ENCODE measurements around the gene SH3BP1.

SH3BP1 gene

DNA sequence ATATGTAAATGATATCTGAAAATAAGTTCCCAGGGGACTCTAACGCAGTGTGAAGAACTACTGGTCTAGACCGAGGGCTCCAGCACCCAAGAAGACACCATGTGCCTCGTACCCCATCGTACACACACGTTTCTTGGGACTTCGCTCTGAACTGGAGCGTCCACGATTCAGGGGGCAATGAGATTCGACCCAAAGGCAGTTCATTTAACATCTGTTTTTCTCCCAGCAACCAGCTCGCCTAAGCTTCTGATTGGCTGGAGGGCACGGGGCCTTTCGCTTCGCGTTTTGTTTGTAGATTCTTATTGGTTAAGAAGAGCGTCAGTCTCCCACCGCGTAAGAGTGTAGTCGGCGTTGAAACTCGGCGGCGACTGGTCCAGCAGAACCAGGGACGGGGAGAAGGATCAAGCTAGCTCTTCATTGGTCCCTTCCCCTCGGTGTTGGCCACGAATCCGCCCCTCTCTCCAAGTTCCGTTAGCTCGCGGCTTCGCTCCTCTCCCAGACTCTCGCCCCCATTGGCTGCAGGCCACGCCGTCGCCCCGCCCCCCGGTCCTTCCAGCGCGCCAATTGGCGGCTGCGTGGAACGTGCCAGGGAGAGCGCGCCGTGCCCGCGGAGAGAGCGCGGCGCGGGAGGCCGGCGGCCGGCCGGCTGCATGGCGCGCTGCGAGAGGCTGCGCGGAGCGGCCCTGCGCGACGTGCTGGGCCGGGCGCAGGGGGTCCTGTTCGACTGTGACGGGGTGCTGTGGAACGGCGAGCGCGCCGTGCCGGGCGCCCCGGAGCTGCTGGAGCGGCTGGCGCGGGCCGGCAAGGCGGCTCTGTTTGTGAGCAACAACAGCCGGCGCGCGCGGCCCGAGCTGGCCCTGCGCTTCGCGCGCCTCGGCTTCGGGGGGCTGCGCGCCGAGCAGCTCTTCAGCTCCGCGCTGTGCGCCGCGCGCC is 18.9 kb downstream of the SH3BP1 start, which contains the start of gene PDXP:
TSS of gene PDXP (plus strand) at position 591 of the 933 bp plus-strand sequence. CDS start at position 651, 60 bp downstream.
- peak; percentile 98 for DNase-seq (ENCODE audit: low read depth, low spot score)

DNA sequence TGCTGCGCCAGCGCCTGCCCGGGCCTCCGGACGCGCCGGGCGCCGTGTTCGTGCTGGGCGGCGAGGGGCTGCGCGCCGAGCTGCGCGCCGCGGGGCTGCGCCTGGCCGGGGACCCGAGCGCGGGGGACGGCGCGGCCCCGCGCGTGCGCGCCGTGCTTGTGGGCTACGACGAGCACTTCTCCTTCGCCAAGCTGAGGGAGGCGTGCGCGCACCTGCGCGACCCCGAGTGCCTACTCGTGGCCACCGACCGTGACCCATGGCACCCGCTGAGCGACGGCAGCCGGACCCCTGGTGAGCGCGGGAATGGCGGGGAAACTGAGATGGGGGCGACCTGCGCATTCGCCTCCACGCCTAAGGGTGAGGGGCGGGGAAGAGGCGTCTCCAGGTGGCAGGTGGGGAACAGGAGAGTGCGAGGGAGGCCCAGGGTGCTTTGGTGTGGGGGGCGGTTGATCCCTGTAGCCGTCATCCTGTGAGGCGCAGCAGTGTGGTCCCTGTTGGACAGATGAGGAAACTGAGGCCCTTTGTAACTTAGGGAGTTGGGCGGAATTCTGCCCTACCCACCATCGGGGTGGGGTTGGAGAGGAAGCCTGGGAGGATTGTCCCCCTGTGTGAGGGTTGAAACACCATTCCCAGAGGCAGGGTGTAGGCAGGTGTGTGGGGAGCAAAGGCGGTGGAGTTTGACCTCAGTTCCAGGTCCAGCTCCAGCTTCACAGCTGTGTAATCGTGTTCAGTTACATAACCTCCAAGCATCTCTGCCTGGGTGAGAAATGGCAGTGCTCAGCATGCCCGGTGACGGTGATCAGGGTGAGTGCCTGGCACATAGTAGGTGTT is 19.8 kb downstream of the SH3BP1 start:
- no peak for DNase-seq (ENCODE audit: low read depth, low spot score)

DNA sequence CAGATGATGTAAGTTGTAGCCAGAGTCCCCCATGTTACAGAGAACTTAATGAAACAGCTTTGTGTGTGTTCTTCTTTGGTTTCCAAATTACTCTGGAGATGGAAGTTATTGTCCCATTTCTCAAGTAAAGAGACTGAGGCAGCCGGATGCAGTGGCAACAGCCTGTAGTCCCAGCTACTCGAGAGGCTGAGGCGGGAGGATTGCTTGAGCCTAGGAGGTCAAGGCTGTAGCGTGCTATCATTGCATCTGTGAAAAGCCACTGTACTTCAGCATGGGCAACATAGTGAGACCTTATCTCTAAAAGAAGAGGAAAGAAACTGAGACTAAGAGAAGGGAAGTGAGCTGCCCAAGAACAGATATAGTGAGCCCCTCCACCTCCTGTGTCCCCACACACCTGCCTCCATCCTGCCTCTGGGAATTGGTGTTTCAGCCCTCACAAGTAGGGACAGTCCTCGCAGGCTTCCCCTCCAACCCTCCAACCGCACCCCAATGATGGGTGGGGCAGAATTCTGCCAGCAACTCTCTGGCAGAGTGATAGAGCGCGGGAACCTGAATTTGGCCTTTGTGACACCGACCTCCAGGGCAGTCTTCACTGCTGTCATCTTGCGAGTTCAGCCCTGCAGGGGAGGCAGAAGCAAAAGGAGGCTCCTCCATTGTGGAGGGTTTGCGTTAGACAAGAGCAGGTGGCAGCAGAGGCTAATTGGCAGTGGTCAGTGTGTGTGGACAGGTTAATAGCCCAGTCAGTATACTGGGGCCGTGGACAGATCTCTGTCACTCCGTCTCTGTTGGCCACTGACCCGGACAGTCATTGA is 20.6 kb downstream of the SH3BP1 start:
- DNase-seq (ENCODE audit: low read depth, low spot score): no peak

DNA sequence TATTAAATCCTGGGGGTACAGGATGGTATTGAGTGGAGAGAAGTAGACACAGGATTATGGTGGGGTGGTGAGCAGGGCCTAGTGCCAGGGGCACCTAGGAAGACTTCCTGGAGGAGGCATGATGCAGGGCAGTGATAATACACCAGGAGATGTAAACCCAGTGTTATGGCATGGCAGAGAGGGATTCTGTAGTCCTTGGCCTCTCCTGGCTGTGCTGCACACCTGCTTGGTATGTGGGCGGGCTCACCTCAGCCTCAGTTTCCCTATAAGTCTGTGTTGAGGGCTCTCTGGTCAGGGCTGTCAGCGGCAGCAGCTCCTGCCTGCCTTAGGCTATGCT is 21.2 kb downstream of the SH3BP1 start:
- no peak for DNase-seq (ENCODE audit: low read depth, low spot score)

DNA sequence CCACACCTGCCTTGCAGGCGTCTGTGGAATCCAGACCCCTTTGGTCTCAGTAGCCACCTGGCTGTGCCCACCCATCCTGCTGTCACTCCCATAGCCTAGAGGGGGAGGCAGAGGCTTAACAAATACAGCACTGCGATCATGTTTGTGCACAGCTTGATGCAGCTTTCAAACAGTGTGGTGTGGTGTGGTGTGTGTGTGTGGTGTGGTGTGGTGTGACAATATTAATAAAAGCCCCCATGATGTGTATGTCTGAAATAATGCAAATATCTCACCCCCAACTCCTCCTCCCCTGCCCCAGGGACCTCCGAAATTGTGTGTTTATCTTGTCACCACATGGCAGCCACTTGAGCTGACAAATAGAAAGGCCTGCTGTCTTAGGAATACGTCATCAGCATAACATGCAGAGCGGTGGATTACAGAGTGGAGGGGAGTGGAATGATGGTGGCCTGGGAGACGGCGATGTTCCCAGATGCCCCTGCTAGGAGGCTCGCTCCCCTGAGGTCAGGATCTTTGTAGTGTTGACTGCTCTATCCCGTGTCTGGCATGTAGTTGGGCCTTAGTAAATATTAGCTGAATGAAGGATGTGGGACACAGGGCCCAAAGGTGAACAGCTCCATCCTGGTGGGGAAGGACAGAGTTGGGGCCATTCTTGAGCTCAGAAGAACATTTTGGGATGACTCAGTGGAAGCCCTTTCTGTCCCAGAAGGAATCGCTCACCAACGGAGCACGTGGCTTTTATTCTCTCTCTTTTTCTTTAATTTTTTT is 21.9 kb downstream of the SH3BP1 start:
- no peak for DNase-seq (ENCODE audit: low read depth, low spot score)

DNA sequence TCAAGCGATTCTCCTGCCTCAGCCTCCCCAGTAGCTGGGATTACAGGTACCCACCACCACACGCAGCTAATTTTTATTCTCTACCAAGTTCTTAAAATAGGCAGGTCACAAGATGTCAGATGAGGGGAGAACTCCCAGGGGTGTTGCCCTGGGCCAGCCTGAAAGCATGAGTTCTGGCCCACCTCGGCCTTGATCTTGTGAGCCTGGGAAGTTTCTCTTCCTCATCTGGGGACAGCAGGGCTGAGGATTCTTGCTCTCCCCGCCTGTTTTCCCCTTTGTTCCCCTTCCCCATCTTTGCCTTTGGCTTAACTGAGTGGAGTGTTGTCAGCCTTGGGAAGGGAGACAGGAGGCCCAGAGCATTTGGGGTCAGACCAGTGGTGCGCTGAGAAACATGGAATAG is 22.6 kb downstream of the SH3BP1 start:
- no peak for DNase-seq (ENCODE audit: low read depth, low spot score)

DNA sequence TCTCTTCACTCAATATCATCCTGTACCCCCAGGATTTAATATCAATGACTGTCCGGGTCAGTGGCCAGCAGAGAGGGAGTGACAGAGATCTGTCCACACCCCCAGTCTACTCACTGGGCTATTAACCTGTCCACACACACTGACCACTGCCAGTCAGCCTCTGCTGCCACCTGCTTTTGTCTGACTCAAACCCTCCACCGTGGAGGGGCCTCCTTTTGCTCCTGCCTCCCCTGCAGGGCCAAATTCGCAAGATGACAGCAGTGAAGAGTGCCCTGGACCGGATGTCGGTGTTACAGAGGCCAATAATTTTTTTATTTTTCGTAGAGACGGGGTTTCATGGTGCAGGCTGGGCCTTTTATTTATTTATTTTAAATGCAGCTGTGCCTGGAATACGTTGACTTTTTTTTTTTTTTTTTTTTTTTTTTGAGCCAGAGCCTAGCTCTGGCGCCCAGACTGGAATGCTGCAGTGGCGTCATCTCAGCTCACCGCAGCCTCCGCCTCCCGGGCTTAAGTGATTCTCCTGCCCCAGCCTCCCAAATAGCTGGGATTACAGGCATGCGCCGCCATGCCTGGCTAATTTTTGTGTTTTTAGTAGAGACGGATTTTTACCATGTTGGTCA is 24.2 kb downstream of the SH3BP1 start:
- no peak for DNase-seq (ENCODE audit: low read depth, low spot score)

DNA sequence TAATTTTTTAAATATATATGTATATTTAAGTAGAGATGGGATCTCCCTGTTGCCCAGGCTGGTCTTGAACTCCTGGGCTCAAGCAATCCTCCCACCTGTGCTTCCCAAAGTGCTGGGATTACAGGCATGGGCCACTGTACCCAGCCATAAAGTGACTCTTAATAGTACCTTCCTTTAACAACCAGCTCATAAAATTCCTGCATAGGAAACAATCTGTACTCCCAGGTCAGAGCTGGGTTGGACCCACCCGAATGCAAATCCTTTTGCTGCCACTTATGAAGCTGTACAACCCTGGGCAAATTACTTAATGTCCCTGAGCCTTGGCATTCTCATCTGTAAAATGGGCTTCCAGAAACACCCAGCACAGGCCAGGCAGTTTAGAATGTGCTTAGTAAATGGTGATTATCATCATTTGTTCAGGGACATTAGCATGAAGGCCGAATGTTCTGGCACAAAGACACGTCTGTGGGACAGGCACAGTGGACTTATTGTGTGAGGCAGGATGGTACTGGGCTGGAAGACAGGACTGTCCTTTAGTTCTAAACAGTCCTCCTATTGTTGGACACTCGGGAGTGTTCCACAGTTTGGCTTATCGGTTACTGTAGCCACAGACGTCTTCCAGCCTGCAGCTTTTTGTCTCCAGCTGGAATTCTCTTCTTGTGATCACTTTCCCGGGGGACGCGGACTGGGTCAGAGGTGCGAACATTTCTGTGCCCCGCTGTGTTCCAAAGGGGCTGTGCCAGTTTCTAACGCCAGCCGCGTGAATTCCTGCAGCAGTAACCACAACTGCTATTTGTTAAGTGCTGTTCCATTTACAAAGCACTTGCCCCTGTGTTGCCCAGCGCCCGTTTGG is 25.0 kb downstream of the SH3BP1 start:
- DNase-seq (ENCODE audit: low read depth, low spot score): no peak

DNA sequence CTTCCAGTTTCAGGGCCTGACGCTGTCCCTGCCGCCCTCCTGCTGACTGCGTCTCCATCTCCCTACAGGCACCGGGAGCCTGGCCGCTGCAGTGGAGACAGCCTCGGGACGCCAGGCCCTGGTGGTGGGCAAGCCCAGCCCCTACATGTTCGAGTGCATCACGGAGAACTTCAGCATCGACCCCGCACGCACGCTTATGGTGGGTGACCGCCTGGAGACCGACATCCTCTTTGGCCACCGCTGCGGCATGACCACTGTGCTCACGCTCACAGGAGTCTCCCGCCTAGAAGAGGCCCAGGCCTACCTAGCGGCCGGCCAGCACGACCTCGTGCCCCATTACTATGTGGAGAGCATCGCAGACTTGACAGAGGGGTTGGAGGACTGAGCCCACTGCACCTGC is 26.0 kb downstream of the SH3BP1 start:
- DNase-seq (ENCODE audit: low read depth, low spot score): no peak

DNA sequence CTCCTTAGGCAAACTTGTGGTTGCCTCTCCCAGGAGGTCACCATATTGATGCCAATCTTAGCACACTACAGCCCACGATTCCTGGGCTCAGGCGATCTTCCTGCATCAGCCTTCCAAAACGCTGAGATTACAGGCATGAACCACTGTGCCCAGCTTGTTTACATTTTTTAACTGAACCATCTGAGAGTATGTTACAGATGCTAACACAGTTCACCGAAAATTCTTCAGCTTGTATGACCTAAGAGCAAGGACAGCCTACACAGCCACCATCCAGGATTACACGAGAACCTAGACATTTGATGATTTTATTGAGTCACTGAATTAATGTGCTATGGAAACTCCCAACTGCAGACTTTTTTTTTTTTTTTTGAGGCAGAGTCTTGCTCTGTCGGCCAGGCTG is 30.1 kb downstream of the SH3BP1 start:
- no peak for DNase-seq (ENCODE audit: low read depth, low spot score)

DNA sequence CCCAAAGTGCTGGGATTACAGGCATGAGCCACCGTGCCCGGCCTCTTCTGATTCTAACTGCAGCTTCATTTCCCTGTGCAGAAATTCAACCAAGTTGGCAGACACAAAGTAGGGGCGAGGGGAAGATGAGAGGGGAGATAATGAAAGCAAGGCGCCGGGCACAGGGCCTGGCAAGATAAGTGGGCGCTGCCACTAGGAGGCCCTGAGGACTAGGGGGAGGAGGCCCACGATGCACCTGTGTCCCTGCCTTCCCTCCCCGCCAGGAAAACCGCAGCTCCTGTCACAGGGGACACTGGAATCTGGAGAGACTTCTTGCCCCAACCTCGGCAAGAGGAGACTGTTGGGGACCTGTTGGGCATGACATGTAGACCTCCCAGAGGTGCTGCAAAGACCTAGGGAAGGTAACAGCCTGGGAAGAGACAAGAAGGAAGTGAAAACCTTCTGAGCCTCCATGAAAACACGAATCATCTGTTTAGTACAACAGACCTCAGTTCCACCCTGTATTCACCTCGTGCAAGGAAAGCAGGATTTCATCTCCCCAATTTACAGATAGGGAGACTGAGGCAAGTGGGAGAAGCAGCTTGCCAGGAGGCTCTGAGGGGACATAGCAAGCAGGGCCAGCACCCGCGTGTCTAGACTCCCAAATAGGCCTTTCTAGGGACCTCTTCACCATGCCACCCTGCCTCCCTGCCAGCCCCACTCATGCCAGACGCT is 32.9 kb downstream of the SH3BP1 start:
- no peak for DNase-seq (ENCODE audit: low read depth, low spot score)

DNA sequence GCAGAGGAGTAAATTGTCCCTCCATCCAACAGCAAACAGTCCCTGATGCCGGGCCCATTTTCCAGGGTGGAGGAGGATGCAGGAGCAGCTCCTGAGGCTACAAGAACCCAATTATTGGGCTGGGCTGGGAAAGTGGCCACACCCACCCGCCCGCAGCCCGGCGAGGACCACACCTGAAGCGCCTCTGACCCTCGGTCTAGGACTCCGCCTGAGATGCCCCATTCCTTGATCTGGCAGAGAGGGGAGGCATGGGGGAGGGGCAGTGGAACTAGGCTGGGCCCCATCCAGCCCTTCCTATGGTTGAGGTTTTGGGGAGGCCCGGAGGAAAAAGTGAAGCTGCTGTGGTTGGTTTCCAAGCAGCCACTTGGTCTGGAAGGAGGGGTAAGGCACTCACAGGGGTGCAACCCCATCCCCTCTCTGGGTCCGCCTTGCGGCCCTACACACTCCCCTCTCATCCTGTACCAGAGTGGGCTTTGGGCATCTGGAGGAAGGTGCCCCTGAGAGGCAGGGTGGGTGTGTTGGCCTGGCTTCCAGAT is 33.5 kb downstream of the SH3BP1 start:
- DNase-seq (ENCODE audit: low read depth, low spot score): no peak

DNA sequence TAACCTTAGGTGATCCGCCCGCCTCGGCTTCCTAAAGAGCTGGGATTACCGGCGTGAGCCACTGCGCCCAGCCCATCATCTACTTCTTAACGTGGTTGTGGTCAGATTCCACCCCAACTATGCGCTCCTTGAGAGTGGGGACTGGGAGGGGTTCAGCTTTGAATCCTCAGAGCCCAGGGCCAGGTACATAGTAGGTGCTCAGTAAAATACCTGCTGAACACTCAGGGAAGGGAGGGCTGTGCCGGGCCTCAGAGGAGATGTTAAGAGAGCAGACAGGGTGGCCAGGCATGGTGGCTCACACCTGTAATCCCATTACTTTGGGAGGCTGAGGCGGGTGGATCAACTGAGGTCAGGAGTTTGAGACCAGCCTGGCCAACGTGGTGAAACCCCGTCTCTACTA is 34.8 kb downstream of the SH3BP1 start:
- DNase-seq (ENCODE audit: low read depth, low spot score): no peak

DNA sequence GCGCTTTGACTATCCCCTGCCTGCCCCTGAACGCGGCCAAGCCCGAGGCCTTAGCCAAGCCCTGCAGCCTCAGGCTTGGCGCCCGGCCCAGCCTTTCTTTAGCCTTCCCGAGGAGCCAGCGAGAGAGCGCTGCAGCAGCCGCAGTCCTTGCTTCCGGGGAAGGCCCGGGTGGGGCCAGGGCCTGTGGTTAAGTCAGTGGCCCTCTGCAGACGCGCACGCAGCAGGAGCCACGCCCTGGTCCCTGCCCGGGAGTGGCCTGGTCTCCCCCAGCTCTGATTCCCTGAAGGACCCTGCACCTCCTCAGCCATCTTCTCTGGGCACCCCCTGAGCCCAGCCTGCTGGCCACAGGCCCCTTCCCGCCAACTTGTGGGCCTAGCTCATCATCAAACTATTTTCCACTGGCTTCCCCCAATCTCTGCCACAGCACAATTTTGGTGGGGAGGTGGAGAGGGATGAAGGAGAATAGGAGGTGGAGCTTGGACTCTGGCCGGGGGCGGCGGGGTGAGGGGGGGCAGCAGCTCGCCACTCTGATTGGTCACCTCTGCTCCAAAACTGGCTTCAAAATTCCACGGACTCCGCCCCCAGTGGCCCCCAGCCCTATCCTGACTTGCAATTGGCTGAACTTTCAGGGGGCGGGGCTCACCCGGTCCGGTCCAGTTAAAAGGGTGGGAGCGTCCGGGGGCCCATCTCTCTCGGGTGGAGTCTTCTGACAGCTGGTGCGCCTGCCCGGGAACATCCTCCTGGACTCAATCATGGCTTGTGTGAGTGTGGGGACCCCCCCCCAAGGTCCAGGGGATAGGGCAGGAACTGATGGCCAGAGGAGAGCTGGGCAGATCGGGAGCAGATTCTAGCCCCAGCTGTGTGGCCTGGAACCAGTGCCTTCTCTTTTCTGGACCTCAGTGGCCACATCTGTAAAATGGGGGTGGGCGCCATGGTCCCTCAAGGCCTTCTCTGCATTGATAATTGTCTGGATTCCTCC is 35.8 kb downstream of the SH3BP1 start, which contains the start of gene LGALS1:
TSS of gene LGALS1 (plus strand) at position 686 of the 979 bp plus-strand sequence. CDS start at position 753, 67 bp downstream.
- DNase-seq (ENCODE audit: low read depth, low spot score): no peak

DNA sequence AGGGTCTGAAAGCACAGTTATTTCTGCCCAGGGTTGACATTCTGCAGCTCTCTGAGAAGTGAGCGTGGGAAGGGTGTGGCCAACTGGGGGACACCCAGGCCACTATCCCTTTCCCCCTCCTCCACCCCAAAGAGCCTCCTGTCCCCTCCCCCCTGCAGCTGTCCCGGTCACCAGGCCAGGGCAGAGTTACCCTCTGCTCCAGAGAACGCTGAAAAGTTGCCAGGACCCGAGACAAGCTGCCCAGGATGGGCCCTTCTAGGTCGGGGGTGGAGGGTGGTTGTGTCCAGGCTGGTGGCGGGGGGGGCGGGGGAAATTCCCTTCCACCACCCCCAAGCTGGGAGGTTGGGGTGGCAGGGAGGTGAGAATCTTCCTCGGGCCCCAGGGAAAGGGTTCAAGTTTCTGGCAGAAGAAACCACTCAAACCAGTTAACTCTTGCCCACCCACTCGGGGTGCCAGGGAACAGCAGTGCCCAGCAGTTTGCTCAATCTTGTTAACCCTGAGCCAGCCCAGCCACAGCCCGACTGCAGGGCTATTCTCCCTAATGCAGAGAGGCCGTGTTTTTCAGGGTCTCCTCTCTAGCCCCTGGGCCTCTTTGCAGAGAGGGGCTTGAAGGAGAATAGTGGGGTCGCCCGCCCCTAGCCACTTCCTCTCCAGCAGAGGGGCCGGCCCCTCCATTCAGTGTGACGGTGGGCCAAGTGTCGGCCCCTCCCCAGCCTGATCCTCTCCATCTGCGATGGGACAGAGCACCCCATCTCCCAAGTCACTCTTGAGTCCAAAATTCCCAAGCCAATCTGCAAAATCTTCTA is 36.7 kb downstream of the SH3BP1 start:
- no peak for DNase-seq (ENCODE audit: low read depth, low spot score)

DNA sequence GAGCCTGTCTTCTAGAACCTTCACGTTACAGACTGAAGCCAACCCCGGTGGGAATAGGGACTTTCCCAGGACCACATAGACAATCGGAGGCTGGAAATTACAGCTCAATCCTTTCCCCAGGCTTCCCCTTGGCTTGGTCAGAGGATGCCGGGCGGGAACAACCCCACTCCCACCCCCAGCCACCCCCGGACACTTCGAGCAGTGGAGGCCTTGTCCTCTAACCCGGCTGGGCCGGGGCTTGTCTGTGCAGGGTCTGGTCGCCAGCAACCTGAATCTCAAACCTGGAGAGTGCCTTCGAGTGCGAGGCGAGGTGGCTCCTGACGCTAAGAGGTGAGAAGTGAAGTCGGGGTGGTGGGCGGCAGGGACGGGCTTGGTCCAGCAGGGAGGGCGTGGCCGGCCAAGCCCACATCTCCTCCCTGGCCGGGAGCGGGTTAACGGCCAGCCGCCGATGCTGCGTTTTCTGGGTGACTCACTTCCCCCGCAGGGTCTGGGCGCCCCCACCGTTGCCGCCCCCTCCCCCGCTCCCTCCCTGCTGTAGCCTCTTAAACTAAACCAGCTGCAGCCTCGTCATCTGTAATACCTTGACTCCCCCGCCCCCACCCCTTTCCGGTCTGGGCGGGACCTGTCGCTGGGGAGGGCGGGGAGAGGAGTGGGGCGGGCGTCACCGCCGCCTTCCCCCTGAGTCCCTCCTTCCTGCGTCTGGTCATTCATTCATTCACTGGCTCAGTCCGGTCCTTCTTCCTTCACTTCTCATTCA is 37.4 kb downstream of the SH3BP1 start:
- peak; percentile 89 for DNase-seq (ENCODE audit: low read depth, low spot score)
